H1 (cell line): ENCODE measurements around the gene FAM237A. TPM values are rescaled to one million over a fixed set of nuclear protein-coding genes. Genes with fewer than 3 reads are reported as not detected.

Experiments used
- CBX8 ChIP-seq: fragments of 300-800, 300-1000 bp; sonication (generic); IDR thresholded peaks from 2 replicates; pipeline ENCODE4 v1.7.1; 2016; ENCODE audit warnings: low read depth, low read length, borderline replicate concordance
- KDM1A ChIP-seq: fragments of 200-600, 300-600 bp; sonication (generic); IDR thresholded peaks from 2 replicates; pipeline ENCODE4 v1.7.1; 2016; ENCODE audit warnings: mild to moderate bottlenecking, low read length, borderline replicate concordance
- TAF7 ChIP-seq: optimal IDR thresholded peaks from 2 replicates; pipeline ENCODE3; 2011; ENCODE audit warnings: low read depth, mild to moderate bottlenecking, inconsistent platforms, low read length, moderate library complexity, borderline replicate concordance
- TEAD4 ChIP-seq: IDR thresholded peaks from 2 replicates; pipeline ENCODE4 v1.6.1; 2012; ENCODE audit warnings: low read depth, low read length, inconsistent platforms, mixed read lengths
- polyA plus RNA-seq, 7 experiments: library from polyadenylated mRNA; depleted of rRNA in 3 of 7; stranded (reverse) in 5 of 7; unstranded in 2 of 7; fragments of >200 nt in 5 of 7; fragments of 200-250 nt in 2 of 7; gene quantifications; 1 replicate in 5 of 7; 2 replicates in 1 of 7; 4 replicates in 1 of 7; pipeline versions ENCODE4 v1.2.1 to v1.2.3, GENCODE V29; 2011 to 2013; ENCODE audit warnings: missing spikeins in 2 of 7, mixed read lengths in 2 of 7
- total RNA-seq: library from RNA; stranded (reverse); fragmentation: NEBNext Ultra II Directional; extraction: Animal tissue kit (Norgen Biotek cat#: 25700); gene quantifications from 2 replicates; pipeline ENCODE4 v1.2.1, GENCODE V29; 2021
- TF ChIP-seq, protein P1 (sequence below): fragments of 300-600 bp; sonication (generic); IDR thresholded peaks from 2 replicates; pipeline ENCODE4 v1.7.1; 2012; ENCODE audit warnings: low read length, moderate library complexity, mild to moderate bottlenecking, inconsistent platforms; ENCODE audit not compliant: insufficient replicate concordance
- TF ChIP-seq, protein P2 (sequence below): IDR thresholded peaks from 2 replicates; pipeline ENCODE4 v1.6.1; 2012; ENCODE audit warnings: low read length, inconsistent platforms
- TF ChIP-seq, protein P3 (sequence below): IDR thresholded peaks from 2 replicates; pipeline ENCODE4 v1.6.1; 2012; ENCODE audit warnings: inconsistent platforms

The FAM237A gene
- total and polyA plus RNA-seq, 2 of the 8 experiments (the other 6 are each of a cell fraction or from before 2014, with no cell fraction given) = not detected

DNA sequence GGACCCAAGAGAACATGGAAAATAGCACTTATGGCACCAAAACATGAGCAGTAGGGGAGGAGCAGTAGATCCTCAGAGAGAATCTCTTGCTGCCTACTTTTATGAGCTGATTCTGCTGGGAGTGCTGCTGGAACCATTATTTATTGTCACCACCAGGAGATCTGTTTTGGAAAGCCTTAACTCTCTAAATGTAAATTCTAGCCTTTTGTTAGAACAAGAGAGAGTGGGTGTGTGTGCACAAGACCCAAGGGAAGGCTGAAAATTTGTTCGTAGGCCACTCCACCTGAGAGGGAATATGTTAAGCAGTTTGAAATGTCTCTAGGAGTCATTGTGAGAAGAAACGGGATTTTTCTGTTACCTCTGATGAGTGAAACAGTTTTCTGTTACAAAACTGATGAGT lies 16.2 kb upstream of the FAM237A start (continued):
- TF ChIP-seq, protein P1, sequence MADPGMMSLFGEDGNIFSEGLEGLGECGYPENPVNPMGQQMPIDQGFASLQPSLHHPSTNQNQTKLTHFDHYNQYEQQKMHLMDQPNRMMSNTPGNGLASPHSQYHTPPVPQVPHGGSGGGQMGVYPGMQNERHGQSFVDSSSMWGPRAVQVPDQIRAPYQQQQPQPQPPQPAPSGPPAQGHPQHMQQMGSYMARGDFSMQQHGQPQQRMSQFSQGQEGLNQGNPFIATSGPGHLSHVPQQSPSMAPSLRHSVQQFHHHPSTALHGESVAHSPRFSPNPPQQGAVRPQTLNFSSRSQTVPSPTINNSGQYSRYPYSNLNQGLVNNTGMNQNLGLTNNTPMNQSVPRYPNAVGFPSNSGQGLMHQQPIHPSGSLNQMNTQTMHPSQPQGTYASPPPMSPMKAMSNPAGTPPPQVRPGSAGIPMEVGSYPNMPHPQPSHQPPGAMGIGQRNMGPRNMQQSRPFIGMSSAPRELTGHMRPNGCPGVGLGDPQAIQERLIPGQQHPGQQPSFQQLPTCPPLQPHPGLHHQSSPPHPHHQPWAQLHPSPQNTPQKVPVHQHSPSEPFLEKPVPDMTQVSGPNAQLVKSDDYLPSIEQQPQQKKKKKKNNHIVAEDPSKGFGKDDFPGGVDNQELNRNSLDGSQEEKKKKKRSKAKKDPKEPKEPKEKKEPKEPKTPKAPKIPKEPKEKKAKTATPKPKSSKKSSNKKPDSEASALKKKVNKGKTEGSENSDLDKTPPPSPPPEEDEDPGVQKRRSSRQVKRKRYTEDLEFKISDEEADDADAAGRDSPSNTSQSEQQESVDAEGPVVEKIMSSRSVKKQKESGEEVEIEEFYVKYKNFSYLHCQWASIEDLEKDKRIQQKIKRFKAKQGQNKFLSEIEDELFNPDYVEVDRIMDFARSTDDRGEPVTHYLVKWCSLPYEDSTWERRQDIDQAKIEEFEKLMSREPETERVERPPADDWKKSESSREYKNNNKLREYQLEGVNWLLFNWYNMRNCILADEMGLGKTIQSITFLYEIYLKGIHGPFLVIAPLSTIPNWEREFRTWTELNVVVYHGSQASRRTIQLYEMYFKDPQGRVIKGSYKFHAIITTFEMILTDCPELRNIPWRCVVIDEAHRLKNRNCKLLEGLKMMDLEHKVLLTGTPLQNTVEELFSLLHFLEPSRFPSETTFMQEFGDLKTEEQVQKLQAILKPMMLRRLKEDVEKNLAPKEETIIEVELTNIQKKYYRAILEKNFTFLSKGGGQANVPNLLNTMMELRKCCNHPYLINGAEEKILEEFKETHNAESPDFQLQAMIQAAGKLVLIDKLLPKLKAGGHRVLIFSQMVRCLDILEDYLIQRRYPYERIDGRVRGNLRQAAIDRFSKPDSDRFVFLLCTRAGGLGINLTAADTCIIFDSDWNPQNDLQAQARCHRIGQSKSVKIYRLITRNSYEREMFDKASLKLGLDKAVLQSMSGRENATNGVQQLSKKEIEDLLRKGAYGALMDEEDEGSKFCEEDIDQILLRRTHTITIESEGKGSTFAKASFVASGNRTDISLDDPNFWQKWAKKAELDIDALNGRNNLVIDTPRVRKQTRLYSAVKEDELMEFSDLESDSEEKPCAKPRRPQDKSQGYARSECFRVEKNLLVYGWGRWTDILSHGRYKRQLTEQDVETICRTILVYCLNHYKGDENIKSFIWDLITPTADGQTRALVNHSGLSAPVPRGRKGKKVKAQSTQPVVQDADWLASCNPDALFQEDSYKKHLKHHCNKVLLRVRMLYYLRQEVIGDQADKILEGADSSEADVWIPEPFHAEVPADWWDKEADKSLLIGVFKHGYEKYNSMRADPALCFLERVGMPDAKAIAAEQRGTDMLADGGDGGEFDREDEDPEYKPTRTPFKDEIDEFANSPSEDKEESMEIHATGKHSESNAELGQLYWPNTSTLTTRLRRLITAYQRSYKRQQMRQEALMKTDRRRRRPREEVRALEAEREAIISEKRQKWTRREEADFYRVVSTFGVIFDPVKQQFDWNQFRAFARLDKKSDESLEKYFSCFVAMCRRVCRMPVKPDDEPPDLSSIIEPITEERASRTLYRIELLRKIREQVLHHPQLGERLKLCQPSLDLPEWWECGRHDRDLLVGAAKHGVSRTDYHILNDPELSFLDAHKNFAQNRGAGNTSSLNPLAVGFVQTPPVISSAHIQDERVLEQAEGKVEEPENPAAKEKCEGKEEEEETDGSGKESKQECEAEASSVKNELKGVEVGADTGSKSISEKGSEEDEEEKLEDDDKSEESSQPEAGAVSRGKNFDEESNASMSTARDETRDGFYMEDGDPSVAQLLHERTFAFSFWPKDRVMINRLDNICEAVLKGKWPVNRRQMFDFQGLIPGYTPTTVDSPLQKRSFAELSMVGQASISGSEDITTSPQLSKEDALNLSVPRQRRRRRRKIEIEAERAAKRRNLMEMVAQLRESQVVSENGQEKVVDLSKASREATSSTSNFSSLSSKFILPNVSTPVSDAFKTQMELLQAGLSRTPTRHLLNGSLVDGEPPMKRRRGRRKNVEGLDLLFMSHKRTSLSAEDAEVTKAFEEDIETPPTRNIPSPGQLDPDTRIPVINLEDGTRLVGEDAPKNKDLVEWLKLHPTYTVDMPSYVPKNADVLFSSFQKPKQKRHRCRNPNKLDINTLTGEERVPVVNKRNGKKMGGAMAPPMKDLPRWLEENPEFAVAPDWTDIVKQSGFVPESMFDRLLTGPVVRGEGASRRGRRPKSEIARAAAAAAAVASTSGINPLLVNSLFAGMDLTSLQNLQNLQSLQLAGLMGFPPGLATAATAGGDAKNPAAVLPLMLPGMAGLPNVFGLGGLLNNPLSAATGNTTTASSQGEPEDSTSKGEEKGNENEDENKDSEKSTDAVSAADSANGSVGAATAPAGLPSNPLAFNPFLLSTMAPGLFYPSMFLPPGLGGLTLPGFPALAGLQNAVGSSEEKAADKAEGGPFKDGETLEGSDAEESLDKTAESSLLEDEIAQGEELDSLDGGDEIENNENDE = no peak
- TF ChIP-seq TAF7 (no peak), KDM1A (no peak), TEAD4 (no peak), CBX8 (no peak)
- TF ChIP-seq, protein P2, sequence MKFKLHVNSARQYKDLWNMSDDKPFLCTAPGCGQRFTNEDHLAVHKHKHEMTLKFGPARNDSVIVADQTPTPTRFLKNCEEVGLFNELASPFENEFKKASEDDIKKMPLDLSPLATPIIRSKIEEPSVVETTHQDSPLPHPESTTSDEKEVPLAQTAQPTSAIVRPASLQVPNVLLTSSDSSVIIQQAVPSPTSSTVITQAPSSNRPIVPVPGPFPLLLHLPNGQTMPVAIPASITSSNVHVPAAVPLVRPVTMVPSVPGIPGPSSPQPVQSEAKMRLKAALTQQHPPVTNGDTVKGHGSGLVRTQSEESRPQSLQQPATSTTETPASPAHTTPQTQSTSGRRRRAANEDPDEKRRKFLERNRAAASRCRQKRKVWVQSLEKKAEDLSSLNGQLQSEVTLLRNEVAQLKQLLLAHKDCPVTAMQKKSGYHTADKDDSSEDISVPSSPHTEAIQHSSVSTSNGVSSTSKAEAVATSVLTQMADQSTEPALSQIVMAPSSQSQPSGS = no peak
- TF ChIP-seq, protein P3, sequence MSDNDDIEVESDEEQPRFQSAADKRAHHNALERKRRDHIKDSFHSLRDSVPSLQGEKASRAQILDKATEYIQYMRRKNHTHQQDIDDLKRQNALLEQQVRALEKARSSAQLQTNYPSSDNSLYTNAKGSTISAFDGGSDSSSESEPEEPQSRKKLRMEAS = no peak
